HepG2 (cell line): ENCODE measurements around the gene CFAP46. TPM values are rescaled to one million over a fixed set of nuclear protein-coding genes. Genes with fewer than 3 reads are reported as not detected.

Source experiments
- ATAC-seq: fragments of 200-7000 bp; cut with Tn5 transposase; 3 replicates; pipeline ENCODE4 v1.9.1; 2020; ENCODE audit warnings: mild to moderate bottlenecking, moderate library complexity
- BruUV-seq: library from RNA; stranded (reverse); fragments of 400-500 nt; replicated peaks from 2 replicates; lab custom pipeline; 2021; lab: Mats Ljungman, UMichigan
- CTCF ChIA-PET: fragments of 300-600 bp; formaldehyde crosslinking; extraction: SDS; loops from one replicate; lab custom pipeline; 2021; ENCODE audit warnings: low total read pairs, inconsistent platforms, low intra/inter-chr PET ratio; lab: Yijun Ruan, JAX
- POLR2A ChIA-PET: fragments of 350-600 bp; sonication (Branson Sonifier 250); formaldehyde crosslinking; loops from one replicate; lab custom pipeline; 2020; ENCODE audit warnings: antibody characterized with exemption, inconsistent platforms; lab: Yijun Ruan, JAX
- DNase-seq: peaks from one replicate; pipeline ENCODE4 v3.0.0-alpha.2; 2015; ENCODE audit warnings: low spot score
- FAIRE-seq: peaks from 3 replicates; lab custom pipeline; 2011; peaks lifted over from hg19 to GRCh38; lab: Jason Lieb, UNC
- H2AFZ ChIP-seq: one replicate; pipeline ENCODE4 v1.6.1; 2011; ENCODE audit warnings: low read length, inconsistent platforms
- H3K27ac ChIP-seq: fragments of 300-600 bp; 3 replicates; pipeline ENCODE4 v1.8.0; 2011; ENCODE audit warnings: mixed run types, mild to moderate bottlenecking, mixed read lengths, low read length, inconsistent platforms; ENCODE audit not compliant: insufficient read depth; ENCODE audit errors: extremely low read length
- H3K27me3 ChIP-seq, 2 experiments: fragments of 200-600 bp in 1 of 2; 2 replicates in 1 of 2; 3 replicates in 1 of 2; pipeline versions ENCODE4 v1.6.0 to v1.8.0; 2011; ENCODE audit warnings: low read length in 2 of 2, mild to moderate bottlenecking in 2 of 2, moderate library complexity in 2 of 2, inconsistent platforms in 1 of 2; ENCODE audit not compliant: insufficient read depth in 2 of 2, control insufficient read depth in 1 of 2
- H3K36me3 ChIP-seq, 2 experiments: fragments of 200-600 bp in 1 of 2; replicated peaks in 1 of 2; 2 replicates in 1 of 2; 3 replicates in 1 of 2; pipeline versions ENCODE4 v1.5.1 to v1.8.0; 2011; ENCODE audit warnings: low read length in 2 of 2, inconsistent platforms in 1 of 2; ENCODE audit not compliant: insufficient read depth in 2 of 2, control insufficient read depth in 1 of 2
- H3K4me1 ChIP-seq: 2 replicates; pipeline ENCODE4 v1.5.1; 2012; ENCODE audit warnings: low read length, inconsistent platforms; ENCODE audit not compliant: insufficient read depth
- H3K4me2 ChIP-seq: 2 replicates; pipeline ENCODE4 v1.6.0; 2011; ENCODE audit warnings: low read depth, low read length, inconsistent platforms
- H3K4me3 ChIP-seq, 3 experiments: fragments of 200-600 bp in 1 of 3; sonication (generic), shearing (Covaris generic) in 1 of 3; replicated peaks in 1 of 3; 2 replicates each; pipeline ENCODE4 v1.5.1; 2011 to 2016; ENCODE audit warnings: low read length in 3 of 3, inconsistent platforms in 2 of 3, low read depth in 2 of 3, mild to moderate bottlenecking in 2 of 3, control low read depth in 1 of 3, mixed read lengths in 1 of 3; ENCODE audit not compliant: insufficient read depth in 1 of 3
- H3K79me2 ChIP-seq: one replicate; pipeline ENCODE4 v1.6.1; 2011; ENCODE audit warnings: low read length, inconsistent platforms; ENCODE audit not compliant: insufficient read depth
- H3K9ac ChIP-seq: 2 replicates; pipeline ENCODE4 v1.6.0; 2011; ENCODE audit warnings: mild to moderate bottlenecking, low read depth, low read length, inconsistent platforms; ENCODE audit not compliant: insufficient read depth
- H3K9me3 ChIP-seq: 2 replicates; pipeline ENCODE4 v1.5.1; 2012; ENCODE audit warnings: mild to moderate bottlenecking, low read length
- H4K20me1 ChIP-seq: 2 replicates; pipeline ENCODE4 v1.6.0; 2011; ENCODE audit warnings: inconsistent platforms, mild to moderate bottlenecking, low read length, moderate library complexity; ENCODE audit not compliant: insufficient read depth
- DMTF1 ChIP-seq: sonication (generic); formaldehyde crosslinking; IDR thresholded peaks from 2 replicates; pipeline ENCODE4 v1.4.0; 2020; ENCODE audit warnings: mild to moderate bottlenecking, missing genetic modification reagents
- DRAP1 ChIP-seq: IDR thresholded peaks from 2 replicates; pipeline ENCODE4 v1.6.1; 2016; ENCODE audit warnings: missing genetic modification reagents, missing compliant biosample characterization
- KLF13 ChIP-seq: sonication (generic); formaldehyde crosslinking; IDR thresholded peaks from 2 replicates; pipeline ENCODE4 v1.4.0; 2020; ENCODE audit warnings: mild to moderate bottlenecking, missing genetic modification reagents
- LRRFIP1 ChIP-seq: sonication (generic); formaldehyde crosslinking; conservative IDR thresholded peaks from 2 replicates; pipeline ENCODE4 v1.4.0; 2020; ENCODE audit warnings: missing genetic modification reagents
- MAX ChIP-seq: IDR thresholded peaks from 2 replicates; pipeline ENCODE4 v1.6.1; 2012; ENCODE audit warnings: inconsistent platforms
- TCF7L2 ChIP-seq: IDR thresholded peaks from 2 replicates; pipeline ENCODE4 v1.6.1; 2011; ENCODE audit warnings: mild to moderate bottlenecking, low read depth, low read length, moderate library complexity
- ZKSCAN5 ChIP-seq: sonication (generic); formaldehyde crosslinking; IDR thresholded peaks from 2 replicates; pipeline ENCODE4 v1.5.1; 2020; ENCODE audit warnings: mild to moderate bottlenecking, missing genetic modification reagents
- ZNF484 ChIP-seq: sonication (generic); formaldehyde crosslinking; IDR thresholded peaks from 2 replicates; pipeline ENCODE4 v1.5.1; 2020; ENCODE audit warnings: mild to moderate bottlenecking, low read depth, missing genetic modification reagents, borderline replicate concordance
- ZNF557 ChIP-seq: sonication (generic); formaldehyde crosslinking; IDR thresholded peaks from 2 replicates; pipeline ENCODE4 v1.4.0; 2020; ENCODE audit warnings: missing genetic modification reagents
- WGBS: methylation state at CpG from one replicate; pipeline ENCODE4 v1.1.6; 2017; ENCODE audit warnings: low lambda C conversion rate; 5-methylcytosine and 5-hydroxymethylcytosine counted together
- in situ Hi-C: cut with HindIII; loops from 2 replicates; pipeline ENCODE4 v1.10.0; 2017; ENCODE audit warnings: low pct_unique_long_range_greater_than_20kb; ENCODE audit not compliant: extremely low pct_ligation_motif_present
- intact Hi-C: fragments of 100-400 bp; cut with micrococcal nuclease; formaldehyde crosslinking; loops from one replicate; pipeline ENCODE4 v1.10.0; 2022; ENCODE audit not compliant: unreplicated experiment
- polyA plus RNA-seq, 8 experiments: library from polyadenylated mRNA; depleted of rRNA in 3 of 8; stranded (reverse) in 7 of 8; unstranded in 1 of 8; fragments of >200 nt; fragmentation: Illumina TruSeq in 4 of 8; extraction: Trizol in 4 of 8; gene quantifications; 2 replicates each; pipeline versions ENCODE4 v1.2.1 to v1.2.3, GENCODE V29; 2011 to 2016; ENCODE audit warnings: low read depth in 4 of 8, missing spikeins in 1 of 8, mixed read lengths in 1 of 8; ENCODE audit not compliant: insufficient read depth in 1 of 8
- total RNA-seq, 5 experiments: library from RNA; depleted of rRNA; stranded (reverse); fragments of >200 nt; fragmentation: Illumina TruSeq; extraction: Trizol; gene quantifications; 2 replicates each; pipeline ENCODE4 v1.2.3, GENCODE V29; 2016; ENCODE audit warnings: low read depth in 1 of 5

Gene CFAP46
- total and polyA plus RNA-seq, 2 of the 13 experiments (the other 11 are each of a cell fraction or from before 2014, with no cell fraction given): 0.24 to 0.84 TPM

- TF ChIP-seq LRRFIP1 (CRISPR knock-in tag): no peak
These were observed 64.9 kb downstream of the CFAP46 start (continued) for GRCh38 chr10:132877473-132877872.

GRCh38 chr10:132876993-132877431, 65.4 kb downstream of the CFAP46 start:
- CTCF ChIA-PET: no interaction called here
- 27% methylated on average over 10 of the region's 15 CpGs for WGBS

More at GRCh38 chr10:132876993-132877431, 65.4 kb downstream of the CFAP46 start:
- TF ChIP-seq DRAP1 (CRISPR knock-in tag): no peak
- no peak for TF ChIP-seq ZNF557 (CRISPR knock-in tag)
- TF ChIP-seq ZKSCAN5 (CRISPR knock-in tag): no peak
- TF ChIP-seq DMTF1 (CRISPR knock-in tag): no peak
- no peak for TF ChIP-seq KLF13 (CRISPR knock-in tag)
- TF ChIP-seq TCF7L2: no peak
- TF ChIP-seq MAX: no peak
- TF ChIP-seq ZNF484 (CRISPR knock-in tag): no peak
- Histone ChIP-seq H3K4me3 (no peak overlapping the region), H3K9me3 (no peaks in the 10 kb centered on the region), H4K20me1 (no peaks in the 10 kb centered on the region; the same call in 1 of the 2 replicates), H3K27me3 (peaks cover 11 to 58% of the 10 kb centered on the region in 2 experiments; a peak in 4 of 5 replicates), H2AFZ (no peak overlapping the region), H3K4me2 (no peak overlapping the region), H3K4me1 (no peaks in the 10 kb centered on the region), H3K9ac (no peak overlapping the region), H3K79me2 (no peaks in the 10 kb centered on the region), H3K27ac (no peak overlapping the region), H3K36me3 (no peaks in the 10 kb centered on the region)
- DNase-seq: no peak
- intact Hi-C loops: no loop called here
- FAIRE-seq: no peak
- POLR2A ChIA-PET: no interaction called here
- in situ Hi-C loops: no loop called here
- ATAC-seq: no peak
- no TSS peak for BruUV-seq
